Tibial nerve (tissue), 4 donors: Measurements from ENCODE around the gene SLC5A5. TPM values are rescaled to one million over a fixed set of nuclear protein-coding genes. Genes with fewer than 3 reads are reported as not detected.

Source experiments
- DNase-seq, 2 donors: peaks; one replicate each; pipeline ENCODE4 v3.0.0-alpha.2; 2019; ENCODE audit warnings: low spot score in 2 of 2
- H3K27ac ChIP-seq, 4 donors: fragments of 200-600 bp; sonication (generic) in 3 of 4; one replicate each; pipeline ENCODE4 v1.5.1; 2017 to 2019; ENCODE audit warnings: mild to moderate bottlenecking in 1 of 4
- H3K27me3 ChIP-seq, 2 donors: fragments of 200-600 bp; sonication (generic) in 1 of 2; one replicate each; pipeline versions ENCODE4 v1.5.1 to v1.6.0; 2017 to 2019
- H3K36me3 ChIP-seq, 3 donors: fragments of 200-600 bp; sonication (generic); one replicate each; pipeline ENCODE4 v1.5.1; 2018 to 2019
- H3K4me1 ChIP-seq, 4 donors: fragments of 200-600 bp; sonication (generic) in 3 of 4; one replicate each; pipeline ENCODE4 v1.5.1; 2017 to 2019
- H3K4me3 ChIP-seq, 4 donors: fragments of 200-600 bp; sonication (generic) in 3 of 4; one replicate each; pipeline ENCODE4 v1.5.1; 2017 to 2019; ENCODE audit warnings: mild to moderate bottlenecking in 1 of 4, moderate library complexity in 1 of 4
- H3K9me3 ChIP-seq, 4 donors: fragments of 200-600 bp; sonication (generic) in 3 of 4; one replicate each; pipeline ENCODE4 v1.5.1; 2017 to 2019
- EP300 ChIP-seq, 2 donors: sonication (generic); formaldehyde crosslinking; IDR thresholded peaks; one replicate each; pipeline ENCODE4 v1.6.1; 2017; ENCODE audit warnings: antibody characterized with exemption in 2 of 2, mild to moderate bottlenecking in 1 of 2
- POLR2A ChIP-seq, 2 donors: fragments of 450-650 bp; IDR thresholded peaks; one replicate each; pipeline ENCODE4 v1.6.1; 2017; ENCODE audit warnings: antibody characterized with exemption in 2 of 2, mild to moderate bottlenecking in 2 of 2, moderate library complexity in 2 of 2
- whole genome bisulfite sequencing, 2 donors: methylation state at CpG; one replicate each; pipeline ENCODE4 v1.1.5; 2018; 5-methylcytosine and 5-hydroxymethylcytosine counted together
- total RNA-seq, 4 donors: library from RNA; depleted of rRNA; stranded (reverse); fragments of >200 nt; gene quantifications; one replicate each; pipeline ENCODE4 v1.1.0, GENCODE V29; 2016
- TF ChIP-seq, protein P1 (sequence below), 5 experiments: fragments of 200-600 bp in 3 of 5; fragments of 450-650 bp in 2 of 5; sonication (generic) in 3 of 5; IDR thresholded peaks; one replicate each; pipeline ENCODE4 v1.5.1; 2016 to 2019; ENCODE audit warnings: antibody characterized with exemption in 5 of 5, mild to moderate bottlenecking in 3 of 5, moderate library complexity in 2 of 5

The SLC5A5 gene
- total RNA-seq, 4 donors from 2014 or later = not detected

DNA sequence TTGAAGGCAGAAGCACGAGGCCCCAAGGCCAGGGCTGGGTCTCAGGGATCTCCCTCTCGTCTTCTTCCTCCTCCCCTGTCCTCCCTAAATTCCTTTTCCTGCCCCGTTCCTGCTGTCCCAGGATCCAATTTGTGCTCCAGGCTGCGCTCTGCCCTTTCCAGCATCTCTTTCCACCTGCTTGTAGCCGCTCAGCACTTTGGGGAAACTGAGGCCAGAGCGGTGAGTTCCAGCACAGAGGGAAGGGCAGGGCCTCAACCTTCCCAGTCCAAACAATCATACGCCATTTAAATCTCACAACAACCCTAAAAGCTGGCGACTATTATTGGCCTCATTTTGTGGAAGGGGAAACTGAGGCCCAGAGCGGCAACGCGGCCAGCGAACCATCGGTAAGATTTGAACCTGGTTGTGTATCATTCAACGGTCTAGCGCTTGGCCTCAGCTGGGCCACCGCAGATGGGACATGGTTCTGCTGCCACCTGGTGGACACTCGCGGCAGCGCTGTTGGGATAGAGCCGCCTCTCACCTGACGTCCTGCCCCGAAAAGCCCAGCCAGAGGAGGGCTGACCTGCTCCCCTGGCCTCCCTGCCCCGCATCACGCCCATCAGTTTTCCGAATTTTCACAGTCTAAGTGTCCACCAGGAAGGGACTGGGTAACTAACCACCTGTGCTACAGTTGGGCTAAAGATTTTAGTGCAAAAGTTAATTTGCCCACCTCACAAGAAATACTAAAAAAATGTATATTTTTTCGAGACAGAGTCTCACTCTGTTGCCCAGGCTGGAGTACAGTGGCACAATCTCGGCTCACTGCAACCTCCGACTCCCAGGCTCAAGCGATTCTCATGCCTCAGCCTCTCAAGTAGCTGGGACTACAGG is 16.2 kb upstream of the SLC5A5 start:
- Histone ChIP-seq H3K9me3 (no peaks in the 10 kb centered on the region), H3K27me3 (no peaks in the 10 kb centered on the region), H3K4me3 (no peak overlapping the region), H3K27ac (no peak overlapping the region), H3K36me3 (no peaks in the 10 kb centered on the region), H3K4me1 (peaks cover 0 to 9% (median 1%) of the 10 kb centered on the region in 4 donors)
- 14 to 15% methylated on average over 29 of the region's 29 CpGs for WGBS, 2 donors
- TF ChIP-seq, protein P1, sequence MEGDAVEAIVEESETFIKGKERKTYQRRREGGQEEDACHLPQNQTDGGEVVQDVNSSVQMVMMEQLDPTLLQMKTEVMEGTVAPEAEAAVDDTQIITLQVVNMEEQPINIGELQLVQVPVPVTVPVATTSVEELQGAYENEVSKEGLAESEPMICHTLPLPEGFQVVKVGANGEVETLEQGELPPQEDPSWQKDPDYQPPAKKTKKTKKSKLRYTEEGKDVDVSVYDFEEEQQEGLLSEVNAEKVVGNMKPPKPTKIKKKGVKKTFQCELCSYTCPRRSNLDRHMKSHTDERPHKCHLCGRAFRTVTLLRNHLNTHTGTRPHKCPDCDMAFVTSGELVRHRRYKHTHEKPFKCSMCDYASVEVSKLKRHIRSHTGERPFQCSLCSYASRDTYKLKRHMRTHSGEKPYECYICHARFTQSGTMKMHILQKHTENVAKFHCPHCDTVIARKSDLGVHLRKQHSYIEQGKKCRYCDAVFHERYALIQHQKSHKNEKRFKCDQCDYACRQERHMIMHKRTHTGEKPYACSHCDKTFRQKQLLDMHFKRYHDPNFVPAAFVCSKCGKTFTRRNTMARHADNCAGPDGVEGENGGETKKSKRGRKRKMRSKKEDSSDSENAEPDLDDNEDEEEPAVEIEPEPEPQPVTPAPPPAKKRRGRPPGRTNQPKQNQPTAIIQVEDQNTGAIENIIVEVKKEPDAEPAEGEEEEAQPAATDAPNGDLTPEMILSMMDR (IDR thresholded peaks at IDR 0.05) = peak; percentile 93 to 97 (median 95)
- TF ChIP-seq POLR2A (IDR thresholded peaks at IDR 0.05) = no peak
- DNase-seq = peak; percentile 77 to 93

DNA sequence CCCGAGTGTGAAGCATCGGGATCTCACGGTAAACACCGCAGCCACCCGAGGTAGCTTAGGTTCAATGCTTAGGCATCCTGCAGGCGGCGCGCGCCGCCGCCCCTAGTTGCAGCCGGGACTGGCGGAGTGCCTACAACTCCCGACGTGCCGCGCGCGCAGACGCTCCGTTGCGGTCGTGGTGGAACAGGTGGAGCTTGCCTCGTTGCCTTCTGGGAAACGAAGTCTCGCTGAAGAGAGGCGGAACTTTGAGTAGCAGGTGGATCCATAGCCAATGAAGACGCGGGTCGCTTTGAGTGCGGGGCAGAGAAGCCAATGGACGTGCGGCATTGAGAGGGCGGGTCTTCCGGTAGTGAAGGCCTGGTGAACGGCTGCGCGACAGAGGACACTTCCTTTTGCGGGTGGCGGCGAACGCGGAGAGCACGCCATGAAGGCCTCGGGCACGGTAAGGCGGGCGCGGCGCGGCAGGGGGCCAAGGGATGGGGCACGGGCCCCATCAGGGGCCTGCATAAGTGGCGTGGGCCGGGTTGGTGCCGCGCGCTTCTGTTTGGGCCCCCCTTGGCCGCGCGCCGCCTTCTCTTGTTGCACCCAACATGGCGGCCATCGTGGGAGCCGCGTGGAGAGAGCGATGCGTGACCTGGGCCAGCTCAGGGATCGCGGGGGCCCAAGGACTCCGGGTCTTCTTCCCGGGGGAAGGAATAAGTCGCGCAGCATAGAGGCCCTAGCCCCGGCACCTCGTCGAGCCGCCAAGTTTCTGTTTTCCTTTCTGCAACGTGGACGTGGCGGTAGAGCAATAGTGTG is 12.0 kb upstream of the SLC5A5 start, which contains the start of gene RPL18A:
TSS of gene RPL18A (plus strand) at position 378 of the 798 bp plus-strand sequence. CDS start at position 425, 47 bp downstream.
- peaks cover 9 to 39% (median 24%) of the 10 kb centered on the region in 3 donors for H3K36me3 ChIP-seq
- DNase-seq = peak; percentile 95
- peak within 1 kb of the TSS; percentile 92 to 98 (median 96) for H3K4me3 ChIP-seq
- H3K4me1 ChIP-seq = peaks cover 0 to 27% (median 16%) of the 10 kb centered on the region in 4 donors
- 0 to 1% methylated on average over 47 to 76 of the region's 80 CpGs for WGBS, 2 donors
- H3K9me3 ChIP-seq = no peaks in the 10 kb centered on the region
- peak within 1 kb of the TSS; percentile 85 to 96 (median 90) for H3K27ac ChIP-seq
- TF ChIP-seq EP300 (IDR thresholded peaks at IDR 0.05) (peak; percentile 81 to 98), POLR2A (IDR thresholded peaks at IDR 0.05) (peak; percentile 89 to 97)
- TF ChIP-seq, protein P1 (IDR thresholded peaks at IDR 0.05) = peak; percentile 81 to 95 (median 85)
- H3K27me3 ChIP-seq = no peaks in the 10 kb centered on the region

DNA sequence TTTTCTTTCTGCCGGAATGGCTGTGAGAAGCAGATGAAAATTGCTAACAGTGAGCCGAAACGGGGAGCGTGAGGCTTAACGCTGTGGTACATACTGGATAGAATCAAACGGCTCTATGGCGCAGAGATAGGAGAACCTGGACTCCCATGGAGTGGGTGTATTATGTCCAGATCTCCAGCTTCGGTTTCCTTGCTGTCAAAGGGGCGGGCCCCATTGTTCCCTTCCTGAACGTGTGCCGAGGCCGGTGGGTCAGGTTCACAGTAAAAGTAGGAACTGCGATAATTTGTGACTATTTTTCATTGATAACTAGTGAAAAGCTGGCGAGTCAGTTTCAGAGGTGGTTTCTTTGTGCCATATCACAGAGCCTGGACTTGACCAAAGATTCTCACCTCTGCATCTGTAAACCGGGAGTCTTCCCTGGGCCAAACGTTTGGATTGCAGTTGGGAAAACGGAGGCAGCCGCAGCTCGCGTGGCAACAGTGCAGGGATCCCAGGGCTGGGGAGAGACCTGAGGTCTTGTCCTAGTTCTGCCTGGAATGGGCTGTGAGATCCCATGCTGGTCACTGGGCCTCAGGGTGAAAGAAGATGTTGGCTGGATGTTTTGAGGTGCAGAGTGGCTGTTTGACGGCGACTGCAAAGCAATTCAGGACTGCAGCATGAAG is 11.3 kb upstream of the SLC5A5 start:
- 0 to 2% methylated on average over 22 of the region's 22 CpGs for WGBS, 2 donors

DNA sequence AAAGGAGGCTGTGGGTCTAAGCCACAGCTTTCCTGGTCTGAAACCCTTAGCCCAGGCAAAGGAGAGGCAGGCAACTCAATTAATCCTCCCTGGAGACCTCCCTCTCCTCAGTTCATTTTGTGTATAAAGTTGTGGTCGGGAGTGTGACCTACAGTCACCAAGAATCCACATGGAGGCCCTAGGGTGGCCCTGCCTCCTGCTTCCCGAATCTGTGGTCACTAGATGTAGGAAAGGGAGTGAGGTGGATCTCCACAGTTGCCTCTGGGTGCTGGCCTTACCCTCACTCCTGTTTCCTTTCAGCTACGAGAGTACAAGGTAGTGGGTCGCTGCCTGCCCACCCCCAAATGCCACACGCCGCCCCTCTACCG is 10.8 kb upstream of the SLC5A5 start:
- Histone ChIP-seq H3K27me3 (no peaks in the 10 kb centered on the region), H3K27ac (peak overlapping the region in 2 of 4 donors; percentile 85 to 96), H3K4me3 (peak overlapping the region; percentile 92 to 98 (median 96)), H3K36me3 (peaks cover 9 to 52% (median 24%) of the 10 kb centered on the region in 3 donors), H3K4me1 (peaks cover 0 to 24% (median 16%) of the 10 kb centered on the region in 4 donors), H3K9me3 (no peaks in the 10 kb centered on the region)
- no peak for DNase-seq
- TF ChIP-seq, protein P1 (IDR thresholded peaks at IDR 0.05) = no peak
- no peak for TF ChIP-seq POLR2A (IDR thresholded peaks at IDR 0.05)
- no peak for TF ChIP-seq EP300 (IDR thresholded peaks at IDR 0.05)
- WGBS, 2 donors = 35 to 55% methylated on average over 7 of the region's 7 CpGs

More for the DNA sequence above, 11.3 kb upstream of the SLC5A5 start:
- H3K4me3 ChIP-seq = peak overlapping the region; percentile 92 to 98 (median 96)
- peaks cover 0 to 24% (median 16%) of the 10 kb centered on the region in 4 donors for H3K4me1 ChIP-seq
- H3K27ac ChIP-seq = peak overlapping the region; percentile 85 to 96 (median 90)
- no peak for DNase-seq
- H3K27me3 ChIP-seq = no peaks in the 10 kb centered on the region
- TF ChIP-seq EP300 (IDR thresholded peaks at IDR 0.05) = no peak
- TF ChIP-seq, protein P1 (IDR thresholded peaks at IDR 0.05) = no peak
- TF ChIP-seq POLR2A (IDR thresholded peaks at IDR 0.05) = no peak
- peaks cover 9 to 47% (median 24%) of the 10 kb centered on the region in 3 donors for H3K36me3 ChIP-seq
- no peaks in the 10 kb centered on the region for H3K9me3 ChIP-seq
